Activated CD4-positive, alpha-beta T cell treated with anti-CD3 and anti-CD28 coated beads for 24 hours (primary cell): ENCODE measurements around the gene SLC6A9.

Experiments
- DNase-seq, 2 donors: peaks; one replicate each; pipeline ENCODE4 v3.0.0-alpha.2; 2020; ENCODE audit warnings: low read depth in 2 of 2

Gene SLC6A9

GRCh38 chr1:44002165-44002564 is 29.1 kb downstream of the SLC6A9 start:
- no peak for DNase-seq

GRCh38 chr1:44000122-44000665 is 31.1 kb downstream of the SLC6A9 start:
- DNase-seq: no peak

DNA sequence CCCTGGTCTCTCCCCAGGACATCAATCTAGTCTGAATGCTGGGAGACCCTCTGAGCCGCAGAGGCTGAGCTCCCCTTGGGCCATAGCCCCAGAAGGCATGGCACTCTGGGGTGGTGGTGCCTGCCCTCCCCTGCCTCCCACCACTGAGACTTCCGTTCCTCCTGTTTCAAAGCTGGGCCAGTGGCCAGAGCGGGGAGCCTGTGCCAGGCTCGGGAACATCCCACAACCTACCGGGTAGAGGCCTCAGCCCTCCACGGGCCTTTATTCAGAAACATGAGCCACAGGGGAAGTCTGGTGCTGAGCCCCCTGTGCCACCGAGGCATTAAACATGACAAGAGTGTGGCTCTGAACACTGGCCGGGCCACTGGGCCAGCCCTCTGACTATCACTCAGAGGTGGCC is 31.8 kb downstream of the SLC6A9 start:
- no peak for DNase-seq

DNA sequence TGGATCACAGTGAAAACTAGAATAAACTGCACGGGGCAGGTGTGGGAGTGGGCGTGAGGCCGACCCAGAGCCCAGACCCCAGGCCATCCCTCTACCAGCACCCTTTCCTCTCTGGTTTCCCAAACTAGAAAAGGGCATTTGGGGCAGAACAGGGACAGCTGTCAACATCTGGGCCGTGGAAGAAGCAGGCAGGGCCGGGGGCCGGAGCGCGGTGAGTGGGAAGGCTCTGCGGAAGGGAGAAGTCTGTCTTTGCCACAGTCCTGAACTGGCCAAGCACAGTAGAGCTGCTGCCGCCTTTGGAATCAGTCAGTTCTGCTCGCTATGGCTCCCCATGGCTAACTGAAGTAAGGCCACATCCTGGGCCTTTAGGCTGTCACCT is 33.3 kb downstream of the SLC6A9 start:
- DNase-seq: no peak

DNA sequence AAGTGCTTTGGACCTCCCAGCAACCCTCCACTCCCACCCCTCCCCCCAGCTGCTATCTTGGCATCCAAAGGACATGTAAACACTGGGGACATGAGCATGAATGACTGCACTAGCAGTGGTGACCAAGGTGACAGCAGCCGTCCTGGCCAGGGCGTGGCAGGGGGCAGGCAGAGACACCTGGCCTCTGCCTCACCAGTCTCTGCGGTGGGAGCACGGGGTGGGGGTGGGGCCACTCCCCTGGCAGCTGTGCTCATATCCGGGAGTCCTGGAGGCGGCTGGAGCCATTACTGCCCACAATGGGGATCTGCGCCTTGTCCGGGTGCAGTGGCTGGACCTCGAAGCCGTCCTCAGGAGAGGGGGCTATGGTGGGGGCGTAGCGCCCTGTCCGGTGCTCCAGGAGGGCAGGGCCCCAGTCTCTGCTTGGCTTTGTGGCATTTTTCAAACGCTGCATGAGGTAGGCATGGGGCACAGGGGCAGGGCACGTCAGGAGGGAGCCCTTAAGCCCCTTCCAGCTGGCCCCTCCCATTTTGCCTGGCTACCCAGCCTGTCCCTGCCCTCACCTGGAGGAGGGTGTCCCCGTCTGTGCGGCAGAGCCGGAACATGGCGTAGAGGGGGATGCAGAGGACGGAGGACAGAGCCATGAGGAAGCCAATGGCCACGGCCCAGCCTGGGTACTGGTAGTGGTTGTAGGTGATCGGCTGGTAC is 33.8 kb downstream of the SLC6A9 start:
- no peak for DNase-seq

DNA sequence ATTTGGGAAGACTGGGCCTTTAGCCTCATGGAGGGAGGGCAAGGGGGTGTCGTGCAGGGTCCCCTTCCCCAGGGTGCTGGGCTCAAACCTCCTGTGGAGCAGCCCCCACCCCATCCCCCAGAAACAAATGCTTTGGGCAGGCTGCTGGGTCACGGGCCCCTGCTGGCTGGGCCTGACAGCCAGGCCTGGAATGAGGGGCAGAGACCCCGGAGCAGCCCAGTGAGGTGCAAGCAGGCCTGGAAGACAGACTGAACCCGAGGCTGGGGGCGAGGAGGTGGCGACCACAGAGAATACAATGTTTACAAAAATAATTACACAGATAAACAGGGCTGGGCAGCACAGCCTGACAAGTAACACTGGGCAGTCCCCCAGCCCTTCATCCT is 34.5 kb downstream of the SLC6A9 start:
- DNase-seq: no peak

DNA sequence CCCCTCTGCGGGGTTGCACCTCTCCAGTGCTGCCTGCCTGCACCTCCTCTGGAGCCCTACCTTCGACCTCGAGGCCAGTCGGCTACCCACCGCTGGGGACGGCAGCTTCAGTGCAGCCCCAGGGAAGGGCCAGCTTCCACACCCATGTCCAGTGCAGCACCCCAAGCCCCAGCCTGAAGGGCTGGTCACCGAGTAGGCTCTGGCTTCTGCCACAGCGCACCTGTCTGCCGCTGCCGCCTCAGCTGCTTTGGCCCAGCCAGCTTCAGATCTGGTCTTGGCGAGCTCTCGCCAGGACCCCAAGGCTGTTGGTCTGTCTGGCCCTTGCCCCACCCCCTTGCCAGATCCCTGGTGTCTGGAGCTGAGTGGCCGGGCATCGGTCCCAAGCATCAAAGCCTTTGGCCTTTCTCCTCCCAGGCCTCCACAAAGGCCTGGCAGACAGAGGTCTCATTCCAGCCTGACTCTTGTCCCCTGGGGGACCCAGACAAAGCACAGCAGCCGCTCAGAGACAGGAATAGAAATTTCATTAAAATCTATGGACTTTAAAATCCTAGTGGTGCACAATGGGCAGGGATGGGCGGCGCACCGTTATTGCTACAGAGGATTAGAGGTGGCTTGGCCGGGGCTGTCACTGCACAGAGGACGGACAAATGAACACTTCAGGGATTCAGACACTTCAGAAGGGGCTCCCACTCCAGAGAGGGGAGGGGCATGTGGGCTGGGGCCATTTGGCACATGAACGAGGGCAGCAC is 35.1 kb downstream of the SLC6A9 start:
- no peak for DNase-seq

DNA sequence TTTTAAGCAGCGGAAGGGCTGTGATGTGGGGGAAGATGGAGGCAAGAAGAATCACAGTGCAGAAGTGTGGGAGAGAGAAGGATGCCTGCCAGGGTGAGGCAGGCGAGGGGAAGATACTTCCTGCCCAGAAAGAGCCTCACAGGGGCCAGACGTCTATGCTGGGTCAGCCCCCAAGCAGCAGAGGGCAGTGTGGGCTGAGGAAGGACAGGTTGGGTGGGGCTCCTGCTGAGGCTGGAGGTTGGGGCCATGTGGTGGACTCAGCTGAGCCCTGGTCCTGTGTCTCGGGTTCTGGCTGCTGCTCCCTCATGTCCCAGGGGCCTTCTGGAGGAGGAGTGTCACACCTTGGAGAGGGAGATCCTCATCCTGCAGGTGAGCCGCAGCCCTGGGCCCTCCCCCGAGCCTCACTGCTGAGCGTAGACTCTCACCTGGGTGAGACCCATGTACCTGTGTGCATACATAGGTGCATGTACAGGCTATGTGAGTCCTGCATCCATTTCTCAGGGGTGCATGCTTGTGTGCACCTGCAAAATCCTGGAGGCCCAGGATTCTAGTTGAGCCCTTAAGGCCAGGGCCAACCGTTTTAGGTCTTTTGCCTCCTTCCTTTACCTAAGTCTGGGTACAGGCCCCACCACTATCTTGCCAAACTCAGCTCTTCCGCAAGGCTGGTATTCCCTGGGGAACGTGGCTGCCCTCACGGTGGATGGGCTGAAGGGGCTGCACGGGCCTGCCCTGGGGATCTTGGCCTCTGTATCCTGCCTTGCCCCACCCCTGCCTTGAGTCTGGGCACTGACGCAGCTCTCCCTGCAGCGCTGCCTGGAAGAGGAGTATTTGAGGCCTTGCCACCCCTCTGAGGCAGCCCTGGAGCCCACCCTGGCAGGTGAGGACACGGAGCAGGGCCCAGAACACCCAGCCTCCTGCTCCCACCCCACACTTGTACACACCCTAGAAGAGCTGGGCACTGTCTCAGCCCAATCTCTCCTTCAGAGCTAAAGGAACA is 36.2 kb downstream of the SLC6A9 start:
- DNase-seq: no peak

- no peak for DNase-seq
Observed at GRCh38 chr1:43994071-43994470, 37.2 kb downstream of the SLC6A9 start.

- no peak for DNase-seq
Observed at GRCh38 chr1:43993206-43993914, 37.9 kb downstream of the SLC6A9 start.

DNA sequence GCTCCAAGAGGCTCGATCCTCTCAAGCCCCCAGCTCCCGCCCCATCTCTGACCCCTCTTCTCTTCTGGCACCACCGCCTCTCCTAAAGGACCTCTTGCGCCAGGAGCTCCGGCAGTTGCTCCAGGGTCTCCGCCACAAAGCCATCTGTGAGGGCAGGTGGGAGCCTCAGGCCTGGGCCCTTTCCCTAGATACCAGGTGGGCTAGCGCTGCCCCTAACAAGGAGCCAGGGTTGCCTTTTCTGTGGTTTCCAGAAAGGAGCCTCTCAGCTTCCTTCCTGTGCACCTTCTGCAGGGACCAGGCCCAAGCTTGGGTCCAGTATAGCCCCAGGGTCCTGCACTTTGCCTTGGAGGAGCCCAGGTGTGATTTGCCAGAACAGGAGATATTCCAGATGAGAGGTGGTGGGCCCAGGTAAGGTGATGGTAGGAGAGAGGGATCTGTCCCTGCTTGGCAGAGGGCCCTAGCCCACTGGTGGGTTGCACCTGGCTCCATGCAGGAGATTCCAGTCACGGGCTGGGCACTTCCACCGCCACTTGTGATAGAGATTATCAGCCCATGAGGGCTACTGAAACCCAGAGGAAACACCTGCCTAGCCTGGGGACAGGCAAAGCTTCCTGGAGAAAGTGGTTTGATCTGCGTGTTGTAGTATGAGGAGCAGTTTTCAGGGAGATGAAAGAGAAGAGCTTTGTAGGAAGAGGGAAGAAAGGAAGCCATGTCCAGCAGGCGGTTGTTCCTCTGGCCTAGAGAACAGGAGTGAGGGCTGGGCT is 38.8 kb downstream of the SLC6A9 start:
- no peak for DNase-seq

GRCh38 chr1:43991476-43992231 is 39.6 kb downstream of the SLC6A9 start, which contains the start of gene CCDC24:
TSS of gene CCDC24 (plus strand) at chr1:43991599. CDS start at chr1:43991879, 280 bp downstream.
- DNase-seq: peak; percentile 50 to 70

DNA sequence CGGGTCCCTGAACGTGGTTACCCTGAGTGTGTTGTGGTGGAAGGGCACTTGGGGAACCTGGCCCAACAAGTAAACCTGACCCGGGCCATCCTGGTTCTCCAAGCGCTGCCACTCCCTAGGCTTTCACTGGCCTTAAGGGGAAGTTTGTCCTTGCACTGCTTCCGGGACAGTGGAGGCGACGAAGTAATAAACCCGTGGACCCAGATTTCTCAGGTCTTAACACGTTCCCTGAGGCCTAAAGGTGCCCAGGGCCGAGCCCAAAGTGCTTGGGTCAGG is 40.1 kb downstream of the SLC6A9 start:
- DNase-seq: no peak

GRCh38 chr1:43990271-43991199 is 40.7 kb downstream of the SLC6A9 start:
- DNase-seq: no peak

DNA sequence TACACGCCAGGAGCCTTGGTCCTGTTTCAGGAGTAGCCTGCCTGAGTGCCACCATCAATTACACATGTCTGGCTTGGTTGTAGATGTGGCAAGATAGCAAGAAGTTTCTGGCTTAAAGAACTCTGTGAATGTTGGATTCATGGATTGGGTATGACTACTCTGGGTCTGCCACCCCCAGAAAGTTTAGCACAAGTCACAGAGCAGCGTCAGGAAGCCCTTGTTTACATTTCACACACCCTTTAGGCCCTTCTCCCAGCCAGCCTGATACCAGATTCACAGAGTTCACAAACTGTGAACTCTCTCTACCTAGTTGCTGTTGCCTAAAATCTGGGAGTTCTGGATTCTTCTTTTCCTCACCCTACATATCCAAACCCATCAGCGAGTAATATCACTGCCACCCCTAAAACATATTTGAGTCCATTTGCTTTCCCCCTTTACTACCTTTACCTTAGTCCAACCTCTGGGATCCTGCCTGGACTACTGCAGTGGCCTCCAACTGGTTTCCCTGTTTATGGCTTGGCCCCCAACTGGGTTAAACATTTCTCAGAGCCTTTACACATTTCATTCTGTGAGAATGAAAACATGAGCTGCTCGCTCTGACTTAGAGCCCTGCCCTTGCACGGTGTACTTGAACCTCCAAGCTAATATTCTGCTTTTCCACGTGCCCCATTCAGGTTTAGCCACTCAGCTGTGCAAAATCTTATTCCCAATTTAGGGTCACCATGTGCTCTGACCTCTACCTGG is 43.9 kb downstream of the SLC6A9 start:
- no peak for DNase-seq

- no peak for DNase-seq
Observed at GRCh38 chr1:43986712-43987111, 44.5 kb downstream of the SLC6A9 start.

GRCh38 chr1:43985984-43986595 is 45.2 kb downstream of the SLC6A9 start:
- DNase-seq: no peak

DNA sequence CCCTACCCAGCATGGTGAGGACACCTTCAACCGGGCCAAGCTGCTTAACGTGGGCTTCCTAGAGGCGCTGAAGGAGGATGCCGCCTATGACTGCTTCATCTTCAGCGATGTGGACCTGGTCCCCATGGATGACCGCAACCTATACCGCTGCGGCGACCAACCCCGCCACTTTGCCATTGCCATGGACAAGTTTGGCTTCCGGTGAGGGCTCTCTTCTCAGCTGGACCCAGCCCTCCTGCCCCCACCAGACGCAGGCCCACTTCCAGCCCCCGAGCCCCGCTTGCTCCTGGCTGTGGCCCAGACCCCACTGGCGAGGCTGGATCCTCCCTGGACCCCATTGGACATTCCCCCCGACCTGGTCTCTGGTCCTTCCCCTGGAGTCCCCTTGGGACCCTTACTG is 46.4 kb downstream of the SLC6A9 start:
- no peak for DNase-seq
